GM20000 (cell line): ENCODE results near the gene GRHPR.

Experiments
- DNase-seq: peaks from one replicate; pipeline ENCODE4 v3.0.0; 2012; ENCODE audit warnings: low spot score
- CTCF ChIP-seq: IDR thresholded peaks from 2 replicates; pipeline ENCODE4 v1.5.1; 2012; ENCODE audit warnings: mild to moderate bottlenecking, control low read depth; ENCODE audit errors: extremely low read depth, missing control alignments

The GRHPR gene

GRCh38 chr9:37417252-37417803 is 5.2 kb upstream of the GRHPR start:
- TF ChIP-seq CTCF: no peak
- no peak for DNase-seq

- no peak for DNase-seq
- TF ChIP-seq CTCF: no peak
These were observed 4.5 kb upstream of the GRHPR start for GRCh38 chr9:37417857-37418618.

GRCh38 chr9:37419204-37419603 is 3.3 kb upstream of the GRHPR start:
- no peak for TF ChIP-seq CTCF
- DNase-seq: no peak

- DNase-seq: no peak
These were observed 2.0 kb upstream of the GRHPR start for GRCh38 chr9:37420271-37421215.

GRCh38 chr9:37421914-37422288 is 595 bp upstream of the GRHPR start:
- DNase-seq: peak; percentile 46
- no peak for TF ChIP-seq CTCF

More at GRCh38 chr9:37420271-37421215, 2.0 kb upstream of the GRHPR start:
- TF ChIP-seq CTCF: no peak

GRCh38 chr9:37423508-37423907 is 1.0 kb downstream of the GRHPR start:
- no peak for TF ChIP-seq CTCF
- no peak for DNase-seq

- TF ChIP-seq CTCF: no peak
These were observed 1.7 kb downstream of the GRHPR start for GRCh38 chr9:37424204-37424685.

More at GRCh38 chr9:37424204-37424685, 1.7 kb downstream of the GRHPR start:
- DNase-seq: no peak
